Fibroblast of skin of left biceps (primary cell): ENCODE results near the gene PXK.
A peak's percentile ranks its signal among the peaks of the same experiment; 100 is the strongest.
"Not testable (repeated sequence)": the region's sequence is repeated elsewhere in the genome, so short reads cannot be mapped to it uniquely, and the experiment has no call there.

Experiments used
- DNase-seq, 2 experiments: peaks; one replicate each; pipeline ENCODE4 v3.0.0-alpha.2; 2013; ENCODE audit warnings: low read depth in 2 of 2

The PXK gene

GRCh38 chr3:58419780-58420507 lies 87.3 kb downstream of the PXK start:
- DNase-seq: no peak

GRCh38 chr3:58421004-58421403 lies 88.3 kb downstream of the PXK start:
- no peak for DNase-seq

- DNase-seq: no peak
Observed at GRCh38 chr3:58422756-58423325, 90.1 kb downstream of the PXK start.

GRCh38 chr3:58424613-58425012 lies 91.9 kb downstream of the PXK start:
- no peak for DNase-seq

- no peak for DNase-seq
Observed at GRCh38 chr3:58425782-58426181, 93.1 kb downstream of the PXK start.

- DNase-seq: no peak
Observed at GRCh38 chr3:58427661-58428361, 95.1 kb downstream of the PXK start.

- DNase-seq: no peak
Observed at GRCh38 chr3:58429657-58430056, 97.0 kb downstream of the PXK start.

GRCh38 chr3:58432905-58433304 lies 100.2 kb downstream of the PXK start:
- no peak for DNase-seq

GRCh38 chr3:58433400-58434167 lies 100.9 kb downstream of the PXK start, which contains the start of gene PDHB:
PDHB (minus strand) TSS chr3:58433832; CDS start chr3:58433809, 23 bp downstream.
- peak; percentile 66 to 71 for DNase-seq

GRCh38 chr3:58434168-58434504 lies 101.4 kb downstream of the PXK start:
- DNase-seq: no peak

GRCh38 chr3:58434511-58434910 lies 101.8 kb downstream of the PXK start:
- DNase-seq: no peak

- DNase-seq: peak; percentile 79 to 81
Observed at GRCh38 chr3:58434990-58435389, 102.3 kb downstream of the PXK start.

GRCh38 chr3:58437276-58437675 lies 104.6 kb downstream of the PXK start:
- not testable (repeated sequence) for DNase-seq

- DNase-seq: not testable (repeated sequence)
Observed at GRCh38 chr3:58440996-58441355, 108.3 kb downstream of the PXK start.

- DNase-seq: no peak
Observed at GRCh38 chr3:58441514-58442450, 109.1 kb downstream of the PXK start.

GRCh38 chr3:58452176-58452575 lies 119.5 kb downstream of the PXK start:
- DNase-seq: no peak

- no peak for DNase-seq
Observed at GRCh38 chr3:58459160-58459559, 126.5 kb downstream of the PXK start.

GRCh38 chr3:58462829-58463180 lies 130.1 kb downstream of the PXK start:
- no peak for DNase-seq

- DNase-seq: peak; percentile 64 to 72
Observed at GRCh38 chr3:58463181-58463941, 130.7 kb downstream of the PXK start.

GRCh38 chr3:58463942-58464271 lies 131.2 kb downstream of the PXK start:
- no peak for DNase-seq

GRCh38 chr3:58464866-58465265 lies 132.2 kb downstream of the PXK start:
- no peak for DNase-seq
